GM23338 (cell line): ENCODE data around the gene XRCC4.

ENCODE experiments used
- CREB1 ChIP-seq: fragments of 250-450 bp; sonication (Bioruptor Pico); IDR thresholded peaks from 2 replicates; pipeline ENCODE4 v1.5.0; 2020; ENCODE audit warnings: low read depth, mild to moderate bottlenecking, moderate library complexity
- CTCF ChIP-seq, 2 experiments: fragments of 200-600 bp in 1 of 2; sonication (generic) in 1 of 2; conservative IDR thresholded peaks; 2 replicates each; pipeline versions ENCODE4 v1.5.1 to v1.6.1; 2016 to 2017; ENCODE audit warnings: antibody characterized with exemption in 2 of 2, low read depth in 2 of 2, mild to moderate bottlenecking in 2 of 2, moderate library complexity in 1 of 2
- ETS1 ChIP-seq: IDR thresholded peaks from 2 replicates; pipeline ENCODE4 v1.6.1; 2016; ENCODE audit warnings: antibody characterized with exemption
- EZH2 ChIP-seq: fragments of 200-600 bp; sonication (generic); IDR thresholded peaks from one replicate; pipeline ENCODE4 v1.8.0; 2017; ENCODE audit warnings: antibody characterized with exemption, mild to moderate bottlenecking, low read depth; ENCODE audit not compliant: unreplicated experiment
- EZH2phosphoT487 ChIP-seq: fragments of 200-600 bp; sonication (generic); IDR thresholded peaks from one replicate; pipeline ENCODE4 v1.8.1; 2018; ENCODE audit warnings: antibody characterized with exemption; ENCODE audit not compliant: unreplicated experiment
- JUNB ChIP-seq: IDR thresholded peaks from one replicate; pipeline ENCODE4 v1.6.1; 2016; ENCODE audit warnings: antibody characterized with exemption; ENCODE audit not compliant: unreplicated experiment
- NANOG ChIP-seq: IDR thresholded peaks from 2 replicates; pipeline ENCODE4 v1.6.1; 2016; ENCODE audit warnings: antibody characterized with exemption, borderline replicate concordance
- POLR2AphosphoS5 ChIP-seq: IDR thresholded peaks from 2 replicates; pipeline ENCODE4 v1.6.1; 2016; ENCODE audit warnings: antibody characterized with exemption, low read depth
- REST ChIP-seq: IDR thresholded peaks from one replicate; pipeline ENCODE4 v1.6.1; 2018; ENCODE audit warnings: antibody characterized with exemption; ENCODE audit not compliant: unreplicated experiment
- STAT1 ChIP-seq: IDR thresholded peaks from one replicate; pipeline ENCODE4 v1.6.1; 2016; ENCODE audit warnings: antibody characterized with exemption; ENCODE audit not compliant: unreplicated experiment
- ZNF114 ChIP-seq: fragments of 250-450 bp; sonication (Bioruptor Pico); IDR thresholded peaks from 2 replicates; pipeline ENCODE4 v1.5.0; 2020; ENCODE audit warnings: mild to moderate bottlenecking, moderate library complexity
- ZNF331 ChIP-seq: fragments of 250-450 bp; sonication (Bioruptor Pico); IDR thresholded peaks from 2 replicates; pipeline ENCODE4 v1.5.0; 2020; ENCODE audit warnings: low read depth, mild to moderate bottlenecking, moderate library complexity
- ZNF462 ChIP-seq: fragments of 250-450 bp; sonication (Bioruptor Pico); IDR thresholded peaks from 2 replicates; pipeline ENCODE4 v1.5.0; 2020; ENCODE audit warnings: mild to moderate bottlenecking, moderate library complexity

- TF ChIP-seq CTCF (conservative IDR thresholded peaks at IDR 0.05; ENCODE audit: low read depth in 2 of 2) = no peak
- no peak for TF ChIP-seq CREB1
- TF ChIP-seq EZH2 = no peak
- no peak for TF ChIP-seq POLR2AphosphoS5
- no peak for TF ChIP-seq REST
- no peak for TF ChIP-seq EZH2phosphoT487
- TF ChIP-seq ZNF114 = no peak
- no peak for TF ChIP-seq NANOG
- TF ChIP-seq JUNB = no peak
- no peak for TF ChIP-seq ETS1
- no peak for TF ChIP-seq STAT1
- TF ChIP-seq ZNF331 (CRISPR knock-in tag) = no peak
- TF ChIP-seq ZNF462 = no peak
These were observed 70.2 kb downstream of the XRCC4 start for GRCh38 chr5:83147593-83147992.
